Measurements from ENCODE around the gene OR52N5.

OR52N5 gene

GRCh38 chr11:5809905-5810795 lies 27.0 kb upstream of the OR52N5 start:
- Histone ChIP-seq H3K4me3 (ENCODE audit: severe bottlenecking) (no peak overlapping the region), H3K4me1 (ENCODE audit: insufficient read depth, poor library complexity, severe bottlenecking) (no peaks in the 10 kb centered on the region), H3K9me3 (ENCODE audit: severe bottlenecking) (no peaks in the 10 kb centered on the region), H3K27ac (ENCODE audit: poor library complexity, severe bottlenecking) (no peak overlapping the region), H3K27me3 (ENCODE audit: insufficient read depth, poor library complexity, severe bottlenecking) (peaks cover 17% of the 10 kb centered on the region), H3K36me3 (ENCODE audit: low read depth) (no peaks in the 10 kb centered on the region)
- ATAC-seq (ENCODE audit: low read depth) (no peak), DNase-seq (ENCODE audit: low spot score) (no peak)
- TF ChIP-seq CTCF (IDR thresholded peaks at IDR 0.05; ENCODE audit: poor library complexity, severe bottlenecking): no peak

GRCh38 chr11:5809122-5809519 lies 26.0 kb upstream of the OR52N5 start:
- H3K9me3 ChIP-seq (ENCODE audit: severe bottlenecking): no peaks in the 10 kb centered on the region
- peaks cover 17% of the 10 kb centered on the region for H3K27me3 ChIP-seq (ENCODE audit: insufficient read depth, poor library complexity, severe bottlenecking)
- H3K4me3 ChIP-seq (ENCODE audit: severe bottlenecking): peak overlapping the region; percentile 26
- ATAC-seq (ENCODE audit: low read depth) (peak; percentile 20; the same call in 1 of the 3 replicates), DNase-seq (ENCODE audit: low spot score) (no peak)
- no peak for TF ChIP-seq CTCF (IDR thresholded peaks at IDR 0.05; ENCODE audit: poor library complexity, severe bottlenecking)
- no peaks in the 10 kb centered on the region for H3K36me3 ChIP-seq (ENCODE audit: low read depth)
- H3K27ac ChIP-seq (ENCODE audit: poor library complexity, severe bottlenecking): no peak overlapping the region
- H3K4me1 ChIP-seq (ENCODE audit: insufficient read depth, poor library complexity, severe bottlenecking): no peaks in the 10 kb centered on the region

GRCh38 chr11:5808500-5809121 lies 25.5 kb upstream of the OR52N5 start, which contains the start of gene OR52N2:
OR52N2 (plus strand) TSS chr11:5808924; CDS start chr11:5820336, 11,412 bp downstream.
- ATAC-seq (ENCODE audit: low read depth) (peak; percentile 88), DNase-seq (ENCODE audit: low spot score) (no peak)
- Histone ChIP-seq H3K36me3 (ENCODE audit: low read depth) (no peaks in the 10 kb centered on the region), H3K4me1 (ENCODE audit: insufficient read depth, poor library complexity, severe bottlenecking) (no peaks in the 10 kb centered on the region), H3K4me3 (ENCODE audit: severe bottlenecking) (peak within 1 kb of the TSS; percentile 26), H3K27me3 (ENCODE audit: insufficient read depth, poor library complexity, severe bottlenecking) (peaks cover 17% of the 10 kb centered on the region), H3K9me3 (ENCODE audit: severe bottlenecking) (no peaks in the 10 kb centered on the region), H3K27ac (ENCODE audit: poor library complexity, severe bottlenecking) (no peak within 1 kb of the TSS)
- TF ChIP-seq CTCF (IDR thresholded peaks at IDR 0.05; ENCODE audit: poor library complexity, severe bottlenecking): peak; percentile 78

GRCh38 chr11:5807580-5807979 lies 24.4 kb upstream of the OR52N5 start:
- Histone ChIP-seq H3K27me3 (ENCODE audit: insufficient read depth, poor library complexity, severe bottlenecking) (peaks cover 17% of the 10 kb centered on the region), H3K4me3 (ENCODE audit: severe bottlenecking) (no peak overlapping the region), H3K9me3 (ENCODE audit: severe bottlenecking) (no peaks in the 10 kb centered on the region), H3K27ac (ENCODE audit: poor library complexity, severe bottlenecking) (no peak overlapping the region), H3K4me1 (ENCODE audit: insufficient read depth, poor library complexity, severe bottlenecking) (no peaks in the 10 kb centered on the region), H3K36me3 (ENCODE audit: low read depth) (no peaks in the 10 kb centered on the region)
- ATAC-seq (ENCODE audit: low read depth): no peak; the same call in 2 of the 3 replicates
- no peak for TF ChIP-seq CTCF (IDR thresholded peaks at IDR 0.05; ENCODE audit: poor library complexity, severe bottlenecking)
- no peak for DNase-seq (ENCODE audit: low spot score)
